OCI-LY3 (cell line): ENCODE measurements around the gene MDM1.

ENCODE experiments used
- CTCF ChIP-seq: fragments of 200-600, 300-600 bp; sonication (generic); IDR thresholded peaks from 2 replicates; pipeline ENCODE4 v1.5.1; 2014; ENCODE audit warnings: antibody characterized with exemption, low read length, low read depth
- EZH2phosphoT487 ChIP-seq: fragments of 200-600 bp; shearing (Covaris generic); IDR thresholded peaks from 2 replicates; pipeline ENCODE4 v1.6.1; 2018; ENCODE audit warnings: antibody characterized with exemption, mixed run types, low read depth

GRCh38 chr12:68303850-68304249 lies 28.3 kb downstream of the MDM1 start:
- TF ChIP-seq CTCF = no peak
- TF ChIP-seq EZH2phosphoT487 = no peak
